Stimulated activated naive B cell treated with anti-CD40 and anti-IgM and Interleukin-4, amounts not matched to agents 10 μg/mL and 1 μg/mL and 100 μg/mL, for 72 hours (primary cell): Measurements from ENCODE around the gene SULT1A2.
"Not testable (repeated sequence)": the region's sequence is repeated elsewhere in the genome, so short reads cannot be mapped to it uniquely, and the experiment has no call there.

Experiments
- ATAC-seq, 2 donors: fragments of 150-1000 bp; cut with Tn5 transposase; replicated peaks; 2 replicates each; pipeline ENCODE4 v1.10.0; 2021; ENCODE audit warnings: moderate library complexity in 1 of 2
- DNase-seq: peaks from one replicate; pipeline ENCODE4 v3.0.0; 2021
- H3K27ac Mint-ChIP-seq: one replicate; pipeline ENCODE4 v1.8.0; 2022; ENCODE audit warnings: mild to moderate bottlenecking, mixed read lengths
- H3K27me3 Mint-ChIP-seq, 2 donors: one replicate each; pipeline ENCODE4 v1.8.0; 2022; ENCODE audit warnings: mixed read lengths in 2 of 2
- H3K36me3 Mint-ChIP-seq, 2 donors: one replicate each; pipeline ENCODE4 v1.8.0; 2022; ENCODE audit warnings: mixed read lengths in 2 of 2, mild to moderate bottlenecking in 1 of 2
- H3K4me1 Mint-ChIP-seq, 2 donors: one replicate each; pipeline ENCODE4 v1.8.0; 2022; ENCODE audit warnings: mixed read lengths in 2 of 2, mild to moderate bottlenecking in 1 of 2
- H3K4me3 Mint-ChIP-seq, 2 donors: one replicate each; pipeline ENCODE4 v1.8.0; 2022; ENCODE audit warnings: mild to moderate bottlenecking in 2 of 2, mixed read lengths in 2 of 2, moderate library complexity in 1 of 2
- H3K9me3 Mint-ChIP-seq, 2 donors: one replicate each; pipeline ENCODE4 v1.8.0; 2022; ENCODE audit warnings: mixed read lengths in 2 of 2, mild to moderate bottlenecking in 1 of 2

The SULT1A2 gene

DNA sequence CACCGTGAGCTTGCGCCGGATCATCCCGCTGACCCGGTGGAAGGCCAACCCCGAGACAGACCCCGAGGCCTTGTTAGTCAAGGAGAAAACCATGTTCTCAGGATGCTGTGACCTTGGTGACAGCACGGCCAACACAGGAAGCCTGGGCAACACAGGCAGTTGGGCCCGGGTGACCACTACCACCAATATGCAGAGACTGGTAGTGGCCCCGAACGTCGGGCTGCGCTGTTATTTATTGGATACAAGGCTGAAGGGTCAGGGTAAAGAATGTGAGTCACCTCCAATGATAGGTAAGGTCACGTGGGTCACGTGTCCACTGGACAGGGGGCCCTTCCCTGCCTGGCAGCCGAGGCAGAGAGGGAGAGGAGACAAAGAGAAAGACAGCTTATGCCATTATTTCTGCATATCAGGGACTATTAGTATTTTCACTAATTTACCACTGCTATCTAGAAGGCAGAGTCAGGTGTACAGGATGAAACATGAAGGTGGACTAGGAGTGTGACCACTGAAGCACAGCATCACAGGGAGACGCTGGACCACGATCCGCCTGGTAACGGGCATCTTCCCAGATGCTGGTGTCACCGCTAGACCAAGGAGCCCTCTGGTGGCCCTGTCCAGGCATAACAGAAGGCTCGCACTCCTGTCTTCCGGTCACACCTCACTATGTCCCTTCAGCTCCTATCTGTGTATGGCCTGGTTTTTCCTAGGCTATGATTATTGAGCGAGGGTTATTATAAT, 18.8 kb upstream of the SULT1A2 start:
- H3K27ac Mint-ChIP-seq, H3K27me3 Mint-ChIP-seq, ATAC-seq, H3K36me3 Mint-ChIP-seq, H3K4me3 Mint-ChIP-seq, DNase-seq, H3K9me3 Mint-ChIP-seq: not testable (repeated sequence)
- peaks cover 6 to 10% of the 10 kb centered on the region in 2 donors for H3K4me1 Mint-ChIP-seq

DNA sequence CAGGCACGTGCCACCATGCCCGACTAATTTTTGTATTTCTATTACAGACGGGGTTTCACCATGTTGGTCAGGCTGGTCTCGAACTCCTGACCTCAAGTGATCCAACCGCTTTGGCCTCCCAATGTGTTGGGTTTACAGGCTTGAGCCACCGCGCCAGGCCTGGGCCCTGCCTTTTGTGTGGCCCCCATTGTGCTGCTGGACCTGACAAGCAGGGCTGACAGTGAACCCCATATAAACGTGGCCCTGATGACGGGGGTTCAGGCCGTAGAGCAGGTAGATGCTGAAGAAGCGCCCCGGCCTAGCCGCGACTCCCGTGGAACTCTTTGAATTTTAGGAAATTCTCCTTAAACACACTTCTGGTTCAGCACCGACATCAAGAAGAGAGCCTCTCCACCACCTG, 17.7 kb upstream of the SULT1A2 start:
- H3K36me3 Mint-ChIP-seq, H3K4me3 Mint-ChIP-seq, H3K27me3 Mint-ChIP-seq, ATAC-seq, DNase-seq, H3K27ac Mint-ChIP-seq, H3K9me3 Mint-ChIP-seq: not testable (repeated sequence)
- peaks cover 13 to 18% of the 10 kb centered on the region in 2 donors for H3K4me1 Mint-ChIP-seq

GRCh38 chr16:28613912-28614311, 17.1 kb upstream of the SULT1A2 start:
- H3K27ac Mint-ChIP-seq, H3K4me3 Mint-ChIP-seq, DNase-seq, H3K27me3 Mint-ChIP-seq, H3K36me3 Mint-ChIP-seq, H3K9me3 Mint-ChIP-seq: not testable (repeated sequence)
- peak in 1 of 2 donors; percentile 21 for ATAC-seq
- H3K4me1 Mint-ChIP-seq: peaks cover 14 to 19% of the 10 kb centered on the region in 2 donors

DNA sequence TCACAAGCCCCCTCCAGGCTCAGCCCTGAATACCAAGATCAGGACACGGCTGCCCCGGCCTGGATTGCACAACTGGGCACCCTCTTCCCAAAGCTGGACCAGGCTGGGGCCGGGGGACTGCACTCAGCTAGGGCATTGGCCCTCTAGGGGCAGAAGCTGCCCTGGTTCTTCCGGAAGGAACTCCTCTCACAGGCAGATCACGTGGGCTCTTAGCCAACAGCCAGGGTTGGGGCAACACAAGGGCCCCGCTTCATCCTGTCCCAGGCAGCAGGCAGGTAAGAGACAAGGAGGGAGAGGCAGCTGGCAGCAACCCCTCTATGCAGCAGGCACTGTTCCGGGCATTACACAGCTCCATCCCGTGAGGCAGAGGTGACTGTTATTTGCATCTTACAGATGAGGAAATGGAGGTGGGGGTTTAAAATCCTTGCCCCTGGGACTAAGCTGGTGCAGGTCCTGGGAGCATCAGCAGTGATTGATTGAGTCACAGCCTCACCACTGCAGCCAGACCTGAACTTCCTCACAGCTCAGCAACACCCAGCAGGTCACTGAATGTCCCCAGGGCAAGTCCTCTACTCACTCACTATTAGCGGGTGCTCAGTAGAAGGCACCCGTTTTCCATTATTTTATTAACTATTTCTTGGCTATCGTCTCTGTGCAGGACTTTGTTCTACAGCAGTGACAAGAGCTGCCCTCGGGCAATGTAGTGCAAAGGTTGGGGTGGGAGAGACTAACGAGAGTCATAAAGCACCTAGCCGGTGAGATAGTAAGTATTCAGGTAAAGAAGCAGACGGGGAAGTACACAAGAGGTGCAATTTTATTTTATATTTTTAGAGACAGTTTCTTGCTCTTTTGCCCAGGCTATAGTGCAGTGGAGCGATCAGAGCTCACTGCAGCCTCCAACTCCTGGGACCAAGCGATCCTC, 15.8 kb upstream of the SULT1A2 start:
- H3K4me3 Mint-ChIP-seq, DNase-seq, H3K36me3 Mint-ChIP-seq, H3K9me3 Mint-ChIP-seq, H3K27me3 Mint-ChIP-seq, H3K27ac Mint-ChIP-seq: not testable (repeated sequence)
- peaks cover 10 to 14% of the 10 kb centered on the region in 2 donors for H3K4me1 Mint-ChIP-seq
- ATAC-seq: peak; percentile 75 to 80

GRCh38 chr16:28610595-28611191, 13.8 kb upstream of the SULT1A2 start:
- DNase-seq: no peak
- Mint-ChIP-seq H3K4me3 (no peak overlapping the region), H3K27ac (peak overlapping the region; percentile 14), H3K9me3 (no peaks in the 10 kb centered on the region), H3K4me1 (peaks cover 10% of the 10 kb centered on the region in 2 donors), H3K36me3 (peaks cover 0 to 3% of the 10 kb centered on the region in 2 donors), H3K27me3 (no peaks in the 10 kb centered on the region)
- ATAC-seq: no peak

GRCh38 chr16:28609631-28610594, 13.1 kb upstream of the SULT1A2 start, which contains the start of gene SULT1A1:
TSS of gene SULT1A1 (minus strand) at chr16:28610044. CDS start at chr16:28608855, 1,189 bp downstream.
- Mint-ChIP-seq H3K4me1 (peaks cover 10% of the 10 kb centered on the region in 2 donors), H3K4me3 (no peak within 1 kb of the TSS), H3K9me3 (no peaks in the 10 kb centered on the region), H3K27ac (peak within 1 kb of the TSS; percentile 69), H3K36me3 (peaks cover 0 to 3% of the 10 kb centered on the region in 2 donors), H3K27me3 (no peaks in the 10 kb centered on the region)
- DNase-seq: no peak
- no peak for ATAC-seq

DNA sequence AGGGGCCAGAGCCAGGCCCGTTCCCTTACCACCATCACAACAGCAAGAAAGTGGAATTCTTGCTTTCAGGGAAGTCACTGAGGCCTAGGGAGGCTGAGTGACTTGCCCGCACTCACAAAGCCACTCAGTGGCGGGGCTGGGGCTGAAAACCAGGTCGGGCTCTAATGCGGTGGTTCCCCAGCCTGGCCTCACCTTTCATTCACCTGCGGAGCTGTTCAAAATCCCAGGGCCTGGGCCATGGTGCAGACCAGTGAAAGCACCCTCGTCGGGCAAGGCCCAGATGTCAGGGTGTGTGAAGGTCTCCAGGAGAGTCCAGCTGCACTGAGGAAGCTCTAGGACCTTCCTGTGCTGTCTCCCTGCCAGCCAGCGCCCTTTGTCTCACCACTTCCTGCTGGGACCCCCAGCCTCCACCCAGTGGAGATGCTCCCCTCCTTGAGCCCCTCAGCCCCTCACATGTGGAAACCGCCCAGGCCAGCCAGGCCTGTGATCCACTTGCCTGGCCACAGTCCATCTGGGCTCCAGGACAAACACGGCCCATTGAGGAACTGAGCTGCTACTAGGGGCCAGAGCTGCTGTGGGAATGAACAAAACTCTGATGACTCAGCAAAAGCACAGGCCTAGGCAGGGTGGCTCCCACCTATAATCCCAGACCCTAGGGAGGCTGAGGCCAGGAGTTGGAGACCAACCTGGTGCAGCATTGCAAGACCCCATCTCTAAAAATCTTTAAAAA, 12.2 kb upstream of the SULT1A2 start:
- not testable (repeated sequence) for H3K27ac Mint-ChIP-seq, H3K36me3 Mint-ChIP-seq, ATAC-seq, H3K27me3 Mint-ChIP-seq, H3K4me3 Mint-ChIP-seq, DNase-seq, H3K9me3 Mint-ChIP-seq
- peaks cover 10% of the 10 kb centered on the region in 2 donors for H3K4me1 Mint-ChIP-seq

DNA sequence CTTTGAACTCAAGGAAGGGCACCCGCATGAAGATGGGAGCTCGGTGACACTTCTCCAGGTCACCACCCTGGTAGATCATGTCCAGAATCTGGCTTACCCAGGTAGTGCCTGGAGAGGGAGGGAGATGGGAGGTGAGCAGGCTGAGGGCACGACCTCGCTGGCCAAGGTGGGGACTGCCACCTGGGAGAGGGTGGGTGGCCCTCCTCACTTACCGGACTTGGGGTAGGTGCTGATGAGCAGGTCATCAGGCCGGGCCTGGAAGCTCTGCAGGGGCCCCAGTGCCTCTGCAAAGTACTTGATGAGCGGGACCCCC, 11.6 kb upstream of the SULT1A2 start:
- H3K27me3 Mint-ChIP-seq, H3K4me3 Mint-ChIP-seq, ATAC-seq, H3K36me3 Mint-ChIP-seq, DNase-seq, H3K27ac Mint-ChIP-seq, H3K9me3 Mint-ChIP-seq: not testable (repeated sequence)
- peaks cover 10% of the 10 kb centered on the region in 2 donors for H3K4me1 Mint-ChIP-seq

DNA sequence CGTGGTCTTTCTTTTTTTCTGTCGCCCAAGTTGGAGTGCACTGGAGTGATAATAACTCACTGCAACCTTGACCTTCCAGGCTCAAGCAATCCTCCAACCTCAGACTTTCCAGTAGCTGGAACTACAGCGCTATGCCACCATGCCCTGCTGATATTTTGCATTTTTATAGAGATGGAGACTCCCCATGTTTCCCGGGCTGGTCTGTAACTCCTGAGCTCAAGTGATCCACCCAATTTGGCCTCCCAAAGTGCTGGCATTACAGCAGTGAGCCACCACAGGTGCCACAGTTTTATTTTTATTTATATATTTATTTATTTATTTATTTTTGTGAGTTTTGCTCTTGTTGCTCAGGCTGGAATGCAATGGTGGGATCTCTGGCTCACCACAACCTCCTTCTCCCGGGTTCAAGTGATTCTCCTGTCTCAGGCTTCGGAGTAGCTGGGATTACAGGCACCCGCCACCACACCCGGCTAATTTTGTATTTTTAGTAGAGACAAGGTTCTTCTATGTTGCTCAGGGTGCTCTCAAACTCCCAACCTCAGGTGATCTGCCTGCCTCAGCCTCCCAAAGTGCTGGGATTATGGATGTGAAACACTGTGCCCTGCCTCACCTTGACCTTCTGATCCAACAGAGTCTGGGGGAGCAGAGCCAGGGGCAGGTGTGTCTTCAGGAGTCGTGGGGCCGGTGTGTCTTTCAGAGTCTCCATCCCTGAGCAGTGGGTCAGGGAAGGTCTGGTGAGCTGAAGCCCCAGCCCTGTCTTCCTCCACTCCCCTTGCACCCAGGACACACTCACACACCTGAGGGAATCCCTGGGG, 11.0 kb upstream of the SULT1A2 start:
- H3K4me3 Mint-ChIP-seq: not testable (repeated sequence)
- peaks cover 10% of the 10 kb centered on the region in 2 donors for H3K4me1 Mint-ChIP-seq

GRCh38 chr16:28607116-28607623, 10.3 kb upstream of the SULT1A2 start:
- Mint-ChIP-seq H3K4me3 (no peak overlapping the region), H3K36me3 (peaks cover 0 to 3% of the 10 kb centered on the region in 2 donors), H3K4me1 (peaks cover 10 to 13% of the 10 kb centered on the region in 2 donors), H3K27ac (no peak overlapping the region), H3K27me3 (no peaks in the 10 kb centered on the region), H3K9me3 (no peaks in the 10 kb centered on the region)
- DNase-seq (no peak), ATAC-seq (no peak)

More for the DNA sequence above, 11.0 kb upstream of the SULT1A2 start:
- DNase-seq, H3K27ac Mint-ChIP-seq, H3K36me3 Mint-ChIP-seq, H3K27me3 Mint-ChIP-seq, H3K9me3 Mint-ChIP-seq, ATAC-seq: not testable (repeated sequence)

DNA sequence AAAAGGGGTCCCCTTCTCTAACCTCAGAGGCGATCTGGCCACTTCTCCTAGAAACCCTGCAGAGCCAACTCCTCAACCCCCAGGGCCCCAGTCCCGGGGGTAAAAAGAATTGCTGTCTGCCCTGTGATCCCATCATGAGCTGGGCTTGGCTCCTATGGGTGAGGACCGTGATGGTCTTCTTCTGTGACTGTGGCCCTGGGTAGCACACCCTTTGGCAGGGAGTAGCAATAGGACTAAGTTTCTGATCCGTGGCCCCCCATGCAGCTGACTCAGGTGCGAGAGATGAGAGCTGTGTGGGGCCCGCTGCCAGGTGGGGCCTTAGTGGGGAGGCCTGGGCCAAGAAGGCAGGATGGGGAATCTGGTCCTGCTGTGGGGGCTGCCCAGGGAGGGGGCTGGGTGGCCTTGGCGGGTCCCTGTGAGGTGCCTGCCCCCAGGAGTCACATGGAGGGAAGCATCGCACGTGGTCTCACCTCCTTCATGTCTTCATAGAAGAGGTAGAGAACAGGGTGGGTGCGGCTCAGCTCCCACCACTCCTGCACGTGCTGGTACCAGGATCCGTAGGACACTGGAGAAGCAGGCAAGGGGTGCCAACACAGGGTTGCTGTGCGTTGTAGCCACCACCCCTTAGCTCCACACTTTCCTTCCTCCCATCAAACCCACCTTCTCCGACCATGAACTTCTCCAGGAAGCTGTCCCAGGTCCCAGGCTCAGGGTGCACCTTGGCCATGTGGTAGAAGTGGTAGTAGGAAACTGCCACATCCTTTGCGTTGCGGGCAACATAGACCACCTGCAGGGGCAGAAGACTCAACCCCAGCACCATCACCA, 9.7 kb upstream of the SULT1A2 start:
- Mint-ChIP-seq H3K27ac (no peak overlapping the region), H3K36me3 (peaks cover 0 to 3% of the 10 kb centered on the region in 2 donors), H3K4me1 (peaks cover 10 to 14% of the 10 kb centered on the region in 2 donors), H3K9me3 (no peaks in the 10 kb centered on the region), H3K4me3 (no peak overlapping the region), H3K27me3 (peaks cover 0 to under 1% of the 10 kb centered on the region in 2 donors)
- ATAC-seq (no peak), DNase-seq (no peak)

DNA sequence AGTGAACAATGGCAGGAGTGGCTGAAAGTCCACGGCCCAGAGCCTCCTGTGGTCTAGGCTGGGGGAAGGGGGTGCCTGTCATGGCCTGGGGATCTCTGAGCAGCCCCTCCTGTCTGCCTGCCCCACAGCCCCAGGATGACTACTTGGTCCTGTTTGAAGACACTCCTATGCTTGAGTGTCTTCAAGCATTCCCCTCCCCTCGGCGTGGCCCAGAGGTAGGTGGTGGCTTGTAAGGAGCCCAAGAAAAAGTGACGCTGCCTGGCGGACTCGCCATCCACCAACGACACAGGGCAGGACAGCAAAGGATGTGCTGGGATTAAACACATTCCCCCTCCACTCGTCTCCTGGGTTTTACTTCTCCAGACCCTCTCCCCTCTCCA, 7.3 kb upstream of the SULT1A2 start:
- Mint-ChIP-seq H3K27ac (no peak overlapping the region), H3K4me3 (no peak overlapping the region), H3K36me3 (no peaks in the 10 kb centered on the region), H3K4me1 (peaks cover 0 to 5% of the 10 kb centered on the region in 2 donors), H3K9me3 (no peaks in the 10 kb centered on the region), H3K27me3 (peaks cover 0 to 4% of the 10 kb centered on the region in 2 donors)
- ATAC-seq (no peak), DNase-seq (no peak)
